Stimulated activated CD4-positive, alpha-beta T cell treated with anti-CD3 and anti-CD28 coated beads, Interleukin-12 subunit alpha, Interleukin-12 subunit beta, amount 100 ng/mL, for 4 hours (primary cell): Measurements from ENCODE around the gene FTO.

Source experiments
- DNase-seq: peaks from one replicate; pipeline ENCODE4 v3.0.0-alpha.2; 2020

The FTO gene

GRCh38 chr16:54063279-54063773 lies 359.4 kb downstream of the FTO start:
- no peak for DNase-seq

GRCh38 chr16:54066451-54067105 lies 362.6 kb downstream of the FTO start:
- DNase-seq = no peak

- DNase-seq = no peak
Observed at GRCh38 chr16:54067322-54068065, 363.5 kb downstream of the FTO start.

GRCh38 chr16:54068212-54068611 lies 364.3 kb downstream of the FTO start:
- no peak for DNase-seq

- DNase-seq = no peak
Observed at GRCh38 chr16:54069601-54070239, 365.8 kb downstream of the FTO start.

GRCh38 chr16:54070789-54071343 lies 366.9 kb downstream of the FTO start:
- no peak for DNase-seq

GRCh38 chr16:54071514-54071913 lies 367.6 kb downstream of the FTO start:
- no peak for DNase-seq

GRCh38 chr16:54072237-54072636 lies 368.3 kb downstream of the FTO start:
- DNase-seq = no peak

- DNase-seq = no peak
Observed at GRCh38 chr16:54073356-54073755, 369.4 kb downstream of the FTO start.

- DNase-seq = no peak
Observed at GRCh38 chr16:54075446-54075845, 371.5 kb downstream of the FTO start.

GRCh38 chr16:54076006-54076504 lies 372.1 kb downstream of the FTO start:
- no peak for DNase-seq

- no peak for DNase-seq
Observed at GRCh38 chr16:54077050-54077821, 373.3 kb downstream of the FTO start.

- DNase-seq = no peak
Observed at GRCh38 chr16:54080524-54081008, 376.6 kb downstream of the FTO start.

GRCh38 chr16:54086791-54087190 lies 382.8 kb downstream of the FTO start:
- no peak for DNase-seq

GRCh38 chr16:54090602-54091001 lies 386.6 kb downstream of the FTO start:
- no peak for DNase-seq

GRCh38 chr16:54093281-54093680 lies 389.3 kb downstream of the FTO start:
- no peak for DNase-seq

- no peak for DNase-seq
Observed at GRCh38 chr16:54094641-54095040, 390.7 kb downstream of the FTO start.

GRCh38 chr16:54096607-54097006 lies 392.7 kb downstream of the FTO start:
- DNase-seq = no peak

- DNase-seq = no peak
Observed at GRCh38 chr16:54097774-54098173, 393.8 kb downstream of the FTO start.

GRCh38 chr16:54098247-54098646 lies 394.3 kb downstream of the FTO start:
- no peak for DNase-seq

GRCh38 chr16:54099627-54100026 lies 395.7 kb downstream of the FTO start:
- no peak for DNase-seq
